GM19351 (cell line): ENCODE data around the gene PNMA1.
"Not testable (repeated sequence)": the region's sequence is repeated elsewhere in the genome, so short reads cannot be mapped to it uniquely, and the experiment has no call there.

Experiments used
- ATAC-seq: cut with Tn5 transposase; IDR thresholded peaks from one replicate; pipeline ENCODE4 v1.9.1; 2021; ENCODE audit warnings: mild to moderate bottlenecking, moderate library complexity; ENCODE audit not compliant: unreplicated experiment

PNMA1 gene

GRCh38 chr14:73718418-73719251 is 4.5 kb upstream of the PNMA1 start:
- no peak for ATAC-seq

- ATAC-seq, result no peak
Measured at GRCh38 chr14:73717711-73718417, 3.7 kb upstream of the PNMA1 start.

GRCh38 chr14:73717266-73717665 is 3.1 kb upstream of the PNMA1 start:
- ATAC-seq, result no peak

- no peak for ATAC-seq
Measured at GRCh38 chr14:73715707-73716106, 1.5 kb upstream of the PNMA1 start.

- no peak for ATAC-seq
Measured at GRCh38 chr14:73714656-73715081, 485 bp upstream of the PNMA1 start.

DNA sequence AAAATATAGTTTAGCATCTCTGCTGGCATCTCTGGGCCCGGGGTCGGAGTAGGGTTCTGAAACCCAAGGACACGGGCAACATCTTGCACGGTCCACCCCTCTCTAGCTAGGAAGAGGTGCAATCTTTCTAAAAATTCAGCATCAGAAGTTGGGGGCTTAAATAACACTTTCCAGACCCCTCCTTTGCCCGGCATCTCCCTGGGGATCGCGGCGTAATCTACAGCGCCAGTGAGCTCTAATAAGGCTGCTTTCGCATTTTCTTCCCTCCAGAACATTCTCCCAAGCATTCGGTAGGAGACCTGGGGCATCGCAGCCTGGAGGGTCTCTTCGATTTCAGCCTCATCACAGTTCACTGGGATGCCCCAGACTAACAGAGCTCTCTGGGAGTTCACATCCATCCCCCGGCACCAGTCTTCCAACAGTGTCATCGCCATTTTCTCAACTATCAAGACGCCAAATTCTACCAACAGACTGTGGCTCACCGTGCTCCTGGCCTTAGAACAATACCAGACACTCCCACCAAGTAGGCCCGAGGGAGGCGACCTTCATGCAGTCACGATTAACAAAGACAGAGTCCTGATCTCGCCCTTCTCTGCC is 880 bp downstream of the PNMA1 start:
- ATAC-seq, result no peak

DNA sequence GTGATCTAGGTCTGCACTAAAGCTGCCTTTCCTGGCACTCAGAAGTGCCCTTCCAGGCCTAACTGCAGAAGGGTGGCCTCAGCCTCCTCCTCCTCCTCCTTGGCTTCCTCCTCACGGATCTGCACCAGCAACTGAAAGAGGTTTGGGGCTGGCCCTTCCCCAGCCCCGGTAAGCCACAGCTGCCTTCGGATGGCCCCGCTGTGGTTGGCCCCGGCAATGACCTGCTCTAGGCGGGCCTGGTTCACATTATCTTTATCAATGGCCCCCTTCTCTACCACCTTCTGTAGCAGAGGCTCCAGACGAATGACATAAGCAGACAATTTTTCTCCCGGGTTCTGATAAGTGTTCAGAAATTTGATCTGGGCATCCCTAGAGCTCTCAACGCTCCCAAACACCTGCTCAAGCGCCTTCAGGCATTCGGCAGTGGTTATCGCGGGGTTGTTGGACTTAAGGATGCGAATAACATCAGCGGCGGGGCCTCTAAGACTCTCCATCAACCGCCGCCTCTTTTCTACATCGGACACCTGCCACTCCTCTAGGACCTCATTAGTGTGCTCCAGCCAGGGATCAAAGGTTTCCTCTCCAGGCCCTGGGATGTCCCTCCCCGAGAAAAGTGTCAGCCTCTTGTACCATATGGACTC is 1.5 kb downstream of the PNMA1 start:
- no peak for ATAC-seq

DNA sequence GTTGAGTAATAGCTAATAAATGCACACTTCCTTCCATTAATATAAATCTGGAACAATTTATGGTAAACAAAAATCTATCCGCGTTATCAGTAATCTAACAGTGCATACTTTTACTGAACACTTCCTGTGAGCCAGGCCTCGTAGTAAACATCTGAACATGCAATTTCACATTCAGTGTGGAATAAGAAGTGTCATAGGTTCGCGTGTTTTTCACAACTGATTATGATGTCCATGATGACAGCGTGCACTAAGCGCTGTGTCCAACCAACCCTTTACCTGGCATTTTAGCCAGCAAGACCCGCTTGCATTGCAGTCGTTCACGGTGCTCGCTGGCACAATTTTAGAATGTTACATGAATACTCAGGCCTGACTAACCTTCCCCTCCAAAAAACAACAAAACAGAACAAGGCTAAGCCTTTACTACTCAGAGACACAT is 2.1 kb downstream of the PNMA1 start:
- no peak for ATAC-seq

GRCh38 chr14:73710737-73711136 is 3.4 kb downstream of the PNMA1 start:
- ATAC-seq, result no peak

DNA sequence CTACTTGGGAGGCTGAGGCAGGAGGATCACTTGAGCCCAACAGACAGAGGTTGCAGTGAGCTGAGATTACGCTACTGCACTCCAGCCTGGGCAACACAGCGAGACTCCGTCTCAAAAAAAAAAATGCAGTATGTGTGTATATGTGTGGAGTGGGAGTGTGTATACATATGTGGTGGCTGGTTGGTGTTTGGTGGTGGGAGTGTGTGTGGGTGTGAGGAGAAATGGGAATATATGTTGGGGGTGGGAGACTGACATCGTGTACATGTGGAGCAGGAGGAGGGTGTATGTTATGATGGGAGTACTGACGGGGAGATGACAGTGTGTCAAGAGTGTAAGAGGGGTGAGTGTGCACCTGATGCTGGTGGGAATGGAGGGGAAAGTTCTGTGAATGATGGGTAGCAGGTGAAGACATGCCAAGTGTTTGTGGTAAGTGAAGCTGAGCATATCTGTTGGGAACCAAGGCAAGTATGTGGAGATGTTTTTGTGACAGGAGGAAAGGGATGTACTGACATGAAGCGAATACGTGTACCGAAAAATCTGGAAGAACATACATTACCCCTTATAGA is 4.2 kb downstream of the PNMA1 start:
- no peak for ATAC-seq

DNA sequence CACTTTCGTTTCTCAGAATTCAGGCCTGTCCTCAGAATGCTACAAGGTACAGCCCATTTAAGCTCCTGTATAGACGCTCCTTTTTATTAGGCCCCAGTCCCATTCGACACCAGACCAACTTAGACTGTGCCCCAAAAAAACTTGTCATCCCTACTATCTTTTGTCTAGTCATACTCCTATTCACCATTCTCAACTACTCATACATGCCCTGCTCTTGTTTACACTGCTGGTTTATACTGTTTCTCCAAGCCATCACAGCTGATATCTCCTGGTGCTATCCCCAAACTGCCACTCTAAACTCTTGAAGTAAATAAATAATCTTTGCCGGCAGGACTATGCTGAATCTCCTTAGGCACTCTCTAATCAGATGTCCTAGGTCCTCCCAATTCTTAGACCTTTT is 6.1 kb downstream of the PNMA1 start:
- not testable (repeated sequence) for ATAC-seq

- no peak for ATAC-seq
Measured at GRCh38 chr14:73700325-73700724, 13.9 kb downstream of the PNMA1 start.

GRCh38 chr14:73696466-73697400 is 17.5 kb downstream of the PNMA1 start:
- peak; percentile 83 for ATAC-seq

- ATAC-seq, result peak; percentile 69
Measured at GRCh38 chr14:73695997-73696396, 18.2 kb downstream of the PNMA1 start.

DNA sequence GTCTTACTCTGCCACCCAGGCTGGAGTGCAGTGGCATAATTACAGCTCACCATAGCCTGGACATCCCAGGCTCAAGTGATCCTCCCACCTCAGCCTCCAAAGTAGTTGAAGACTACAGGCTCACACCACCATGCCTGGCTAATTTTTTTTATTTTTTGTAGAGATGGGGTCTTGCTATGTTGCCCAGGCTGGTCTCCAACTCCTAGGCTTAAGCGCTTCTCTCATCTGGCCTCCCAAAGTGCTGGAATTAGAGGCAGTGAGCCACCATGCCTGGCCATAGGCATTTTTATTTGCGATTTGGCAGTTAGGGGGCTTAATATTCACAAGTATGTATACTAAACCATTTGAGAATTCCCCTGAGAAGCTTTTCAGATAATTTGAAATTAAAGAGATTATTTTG is 19.1 kb downstream of the PNMA1 start:
- no peak for ATAC-seq

DNA sequence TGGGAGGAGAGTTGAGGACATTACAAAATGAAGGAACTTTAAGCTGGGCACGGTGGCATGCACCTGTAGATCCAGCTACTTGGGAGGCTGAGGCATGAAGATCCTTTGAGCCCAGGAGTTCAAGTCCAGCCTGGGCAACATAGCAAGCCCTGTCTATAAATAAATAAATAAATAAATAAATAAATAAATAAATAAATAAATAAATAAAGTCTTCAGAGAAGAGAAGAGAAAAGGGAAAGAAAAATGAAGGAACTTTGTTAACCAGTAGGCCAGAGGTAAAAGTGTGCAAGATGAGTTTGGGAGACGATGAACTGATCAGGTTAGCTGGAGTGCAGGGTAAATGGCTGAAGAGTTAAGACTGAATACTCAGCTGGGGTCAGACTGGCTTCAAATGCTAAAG is 20.1 kb downstream of the PNMA1 start:
- ATAC-seq, result no peak

DNA sequence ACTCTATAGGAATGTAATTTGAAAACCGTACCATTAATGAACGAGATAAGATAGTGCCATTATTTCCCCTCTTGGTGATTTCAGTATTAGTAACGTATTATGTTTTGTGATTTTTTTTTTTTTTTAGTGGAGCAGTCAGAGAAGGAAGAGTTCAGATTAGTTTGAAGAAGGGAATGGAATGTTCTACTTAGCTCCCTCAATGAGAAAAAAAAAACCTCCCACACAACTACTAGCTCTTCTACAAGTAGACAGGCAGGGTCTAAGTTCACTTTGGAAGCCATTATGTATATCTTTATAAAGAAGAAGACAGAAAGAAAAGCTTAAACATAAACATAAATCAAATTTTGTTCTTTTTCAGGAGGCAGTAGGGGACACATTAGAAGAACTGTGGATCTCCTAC is 27.3 kb downstream of the PNMA1 start:
- no peak for ATAC-seq

GRCh38 chr14:73685328-73685727 is 28.9 kb downstream of the PNMA1 start:
- ATAC-seq, result no peak

- ATAC-seq, result no peak
Measured at GRCh38 chr14:73684627-73685026, 29.6 kb downstream of the PNMA1 start.

- no peak for ATAC-seq
Measured at GRCh38 chr14:73680821-73681220, 33.4 kb downstream of the PNMA1 start.
